Hematopoietic multipotent progenitor cell treated with erythropoietin and hydrocortisone succinate and interleukin-3 and kit ligand, for 17 days (in vitro differentiated cells): ENCODE measurements around the gene EXOC2.

Experiments used
- DNase-seq: peaks from one replicate; pipeline ENCODE4 v3.0.0-alpha.2; 2015; ENCODE audit warnings: low spot score

Gene EXOC2

GRCh38 chr6:467671-468082 is 225.3 kb downstream of the EXOC2 start:
- no peak for DNase-seq

- DNase-seq, result no peak
Measured at GRCh38 chr6:467111-467510, 225.8 kb downstream of the EXOC2 start.

DNA sequence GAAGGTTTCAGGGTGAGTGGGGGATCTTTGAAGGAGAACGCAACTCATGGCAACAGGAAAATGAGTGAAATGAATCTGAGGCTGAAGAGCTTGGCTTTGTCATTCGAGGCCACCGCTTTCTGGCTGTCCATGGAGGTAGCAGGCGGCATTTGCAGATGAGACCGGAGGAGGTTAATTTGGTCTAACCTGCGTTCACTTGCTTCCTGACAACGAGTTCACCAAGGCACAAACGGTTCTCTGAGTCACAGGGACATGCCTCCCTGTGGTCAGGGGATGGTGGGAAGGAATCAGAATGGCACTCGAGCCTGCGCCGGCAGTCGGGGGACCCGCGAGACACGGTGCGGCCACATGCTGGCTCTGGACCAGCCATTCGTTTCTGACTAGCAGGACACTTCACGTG is 226.4 kb downstream of the EXOC2 start:
- DNase-seq, result no peak

DNA sequence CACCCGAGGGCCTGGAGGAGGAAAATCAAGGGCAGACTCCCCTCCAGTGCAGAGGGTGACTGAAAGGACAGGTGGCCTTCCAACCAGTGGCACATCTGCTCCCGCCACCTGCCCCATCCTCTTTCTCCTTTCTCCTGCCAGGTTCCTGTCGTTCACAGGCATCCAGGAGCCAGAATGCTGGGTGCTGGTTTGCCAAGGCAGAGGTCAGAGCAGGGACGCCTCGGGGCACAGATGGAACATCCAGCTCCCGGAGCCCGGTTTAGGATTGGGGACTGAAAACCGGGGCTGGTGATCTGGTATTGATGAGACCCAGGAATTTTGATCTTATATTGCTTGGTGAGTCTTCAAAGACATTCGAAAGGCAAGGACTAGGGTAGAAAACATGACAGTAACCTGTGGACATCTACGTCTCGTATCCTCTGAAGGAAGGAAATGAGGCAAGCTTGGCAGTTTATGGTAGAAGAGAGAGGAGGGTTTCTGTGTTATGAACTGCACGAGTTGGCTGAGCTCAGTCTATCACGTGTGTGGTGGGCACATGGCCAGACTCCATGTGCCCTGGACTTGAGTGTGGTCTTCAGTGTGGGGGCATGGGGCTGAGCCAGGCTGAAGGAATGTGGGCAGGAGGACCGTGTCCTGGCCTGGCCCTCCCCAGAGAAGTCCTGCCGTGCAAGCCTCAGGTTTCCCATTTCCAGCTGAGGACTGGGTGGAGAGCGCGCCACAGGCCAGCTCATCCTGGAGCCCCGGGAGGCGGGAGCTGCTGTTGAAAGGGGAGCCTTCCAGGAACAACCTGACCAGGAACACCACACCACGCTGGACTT is 227.2 kb downstream of the EXOC2 start:
- no peak for DNase-seq

DNA sequence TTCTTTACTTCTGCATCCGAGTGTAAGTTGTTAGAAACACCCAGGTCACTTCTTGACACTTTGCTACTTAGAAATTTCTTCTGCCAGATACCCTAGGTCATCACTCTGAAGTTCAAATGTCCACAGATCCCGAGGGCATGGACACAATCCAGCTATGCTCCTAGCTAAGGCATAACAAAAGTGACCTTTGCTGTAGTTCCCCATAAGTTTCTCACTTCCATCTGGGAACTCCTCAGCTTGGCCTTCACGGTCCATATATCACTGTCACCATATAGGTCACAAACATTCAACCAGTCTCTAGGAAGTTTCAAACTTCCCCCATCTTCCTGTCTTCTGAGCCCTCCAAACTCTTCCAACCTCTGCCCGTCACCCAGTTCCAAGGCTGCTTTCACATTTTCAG is 236.1 kb downstream of the EXOC2 start:
- no peak for DNase-seq

- no peak for DNase-seq
Measured at GRCh38 chr6:456358-456867, 236.5 kb downstream of the EXOC2 start.

DNA sequence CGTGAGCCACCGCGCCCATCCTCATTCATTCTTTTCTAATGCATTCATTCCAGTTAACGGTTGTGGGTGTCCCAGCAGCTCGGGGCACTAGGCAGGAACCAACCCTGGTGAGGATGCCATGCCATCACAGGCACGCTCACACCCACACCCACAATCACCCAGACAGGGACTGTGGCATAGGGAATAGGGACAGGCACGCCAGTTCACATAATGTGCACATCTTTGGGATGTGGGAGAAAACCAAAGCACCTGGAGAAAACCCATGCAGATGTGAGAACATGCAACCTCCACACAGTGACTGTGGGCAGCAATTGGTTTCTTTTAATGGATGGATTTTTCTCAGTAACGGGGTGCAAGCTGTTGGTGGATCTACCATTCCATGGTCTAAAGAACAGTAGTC is 237.1 kb downstream of the EXOC2 start:
- DNase-seq, result no peak

DNA sequence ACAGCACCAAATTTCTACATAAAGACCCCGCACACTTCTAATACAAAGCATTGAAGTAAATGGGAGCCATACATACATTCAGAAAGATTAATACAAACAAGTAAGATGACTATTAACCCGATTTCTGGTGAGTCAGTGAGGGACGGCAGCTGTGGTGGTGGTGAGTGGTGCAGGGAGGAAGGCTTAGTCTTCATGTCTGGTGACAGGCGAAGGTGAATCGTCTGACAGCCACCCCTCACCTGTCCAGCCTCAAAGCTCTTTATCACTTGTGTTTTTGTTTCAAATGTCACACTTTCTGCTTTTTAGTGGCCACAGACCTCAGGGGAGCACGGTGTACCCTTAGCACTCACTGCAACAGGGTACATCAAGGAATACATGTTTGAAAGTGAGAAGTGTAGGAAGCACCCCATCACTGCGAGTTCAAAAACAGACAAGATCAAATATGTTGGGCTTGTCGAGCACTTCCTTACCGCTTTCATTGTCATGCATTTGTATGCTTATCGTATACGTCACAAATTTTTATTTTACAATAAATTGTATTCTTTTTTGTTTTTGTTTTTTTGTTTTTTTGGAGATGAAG is 237.8 kb downstream of the EXOC2 start:
- DNase-seq, result no peak

DNA sequence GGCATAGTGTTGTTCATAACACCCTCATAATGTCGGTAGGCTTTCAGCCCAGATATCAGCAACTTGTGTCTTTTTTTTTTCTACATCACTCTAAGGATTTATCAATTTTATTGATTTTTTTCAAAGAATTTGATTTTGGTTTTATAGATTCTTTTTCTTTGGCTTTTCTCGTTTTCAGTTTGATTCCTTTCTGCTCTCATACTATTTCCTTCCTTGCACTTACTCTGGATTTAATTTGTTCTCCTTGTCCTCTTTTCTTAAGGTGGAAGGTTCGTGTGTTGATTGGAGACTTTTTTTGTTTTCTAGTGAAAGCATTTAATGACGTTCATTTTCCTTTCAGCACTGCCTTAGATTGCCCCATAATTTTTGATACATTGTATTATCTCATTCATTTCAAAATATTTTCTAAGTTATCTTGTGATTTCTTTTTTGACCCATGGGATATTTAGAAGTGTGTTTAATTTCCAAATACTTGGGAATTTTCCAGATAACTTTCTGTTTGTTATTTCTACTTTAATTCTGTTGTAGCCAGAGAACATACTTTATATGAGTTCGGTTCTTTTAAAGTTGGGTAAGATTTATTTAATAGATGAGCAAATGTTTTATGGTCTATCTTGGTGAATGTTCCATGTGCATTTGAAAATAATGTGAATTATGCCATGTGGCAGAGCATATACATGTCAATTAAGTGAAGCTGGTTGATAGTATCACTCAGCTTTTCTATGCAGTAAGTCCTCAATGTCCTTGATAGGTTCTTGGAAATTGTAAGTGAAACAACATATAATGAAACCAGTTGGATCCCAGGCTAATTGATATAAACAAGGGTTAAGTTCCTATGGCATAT is 238.6 kb downstream of the EXOC2 start:
- DNase-seq, result no peak

DNA sequence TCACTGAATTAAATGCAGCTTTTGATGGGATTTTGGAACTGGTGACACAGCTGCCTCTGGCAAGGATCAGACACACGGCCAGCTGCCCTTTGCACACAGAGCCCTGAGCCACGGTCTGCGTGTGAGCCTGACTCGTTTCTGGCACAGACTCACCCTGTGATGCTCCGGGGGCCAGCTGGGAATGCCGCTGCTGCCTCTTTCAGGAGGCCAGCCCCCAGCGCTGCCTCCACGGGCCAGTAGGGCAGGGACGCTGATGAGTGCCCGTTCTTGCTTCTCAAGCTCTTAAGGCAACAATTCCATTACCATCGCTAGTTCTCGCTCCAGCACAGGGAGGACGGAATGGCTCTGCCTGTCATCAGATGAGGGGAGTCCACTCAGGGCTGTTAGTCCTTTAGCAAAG is 239.8 kb downstream of the EXOC2 start:
- no peak for DNase-seq

GRCh38 chr6:452301-453067 is 240.5 kb downstream of the EXOC2 start:
- no peak for DNase-seq

DNA sequence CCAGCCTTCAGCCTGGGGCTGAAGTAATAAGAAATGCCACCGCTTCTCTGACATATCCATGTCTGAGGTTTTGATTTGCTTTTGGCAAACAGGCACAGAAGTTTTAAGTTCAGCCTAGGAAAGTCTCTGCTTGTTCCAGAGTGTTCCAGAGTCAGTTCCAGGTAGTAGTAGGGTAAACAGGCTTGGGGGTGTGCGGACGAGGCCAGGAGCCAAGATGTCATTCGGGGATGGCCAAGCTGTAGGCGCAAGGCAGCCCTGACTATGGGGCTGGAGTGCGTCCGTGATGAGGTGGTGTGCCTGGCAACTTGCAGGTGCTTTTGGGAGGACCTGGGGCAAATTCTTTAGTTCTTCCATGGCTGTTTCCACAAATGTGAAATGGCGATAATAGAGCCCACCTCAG is 241.1 kb downstream of the EXOC2 start:
- no peak for DNase-seq

- no peak for DNase-seq
Measured at GRCh38 chr6:451336-451735, 241.6 kb downstream of the EXOC2 start.

DNA sequence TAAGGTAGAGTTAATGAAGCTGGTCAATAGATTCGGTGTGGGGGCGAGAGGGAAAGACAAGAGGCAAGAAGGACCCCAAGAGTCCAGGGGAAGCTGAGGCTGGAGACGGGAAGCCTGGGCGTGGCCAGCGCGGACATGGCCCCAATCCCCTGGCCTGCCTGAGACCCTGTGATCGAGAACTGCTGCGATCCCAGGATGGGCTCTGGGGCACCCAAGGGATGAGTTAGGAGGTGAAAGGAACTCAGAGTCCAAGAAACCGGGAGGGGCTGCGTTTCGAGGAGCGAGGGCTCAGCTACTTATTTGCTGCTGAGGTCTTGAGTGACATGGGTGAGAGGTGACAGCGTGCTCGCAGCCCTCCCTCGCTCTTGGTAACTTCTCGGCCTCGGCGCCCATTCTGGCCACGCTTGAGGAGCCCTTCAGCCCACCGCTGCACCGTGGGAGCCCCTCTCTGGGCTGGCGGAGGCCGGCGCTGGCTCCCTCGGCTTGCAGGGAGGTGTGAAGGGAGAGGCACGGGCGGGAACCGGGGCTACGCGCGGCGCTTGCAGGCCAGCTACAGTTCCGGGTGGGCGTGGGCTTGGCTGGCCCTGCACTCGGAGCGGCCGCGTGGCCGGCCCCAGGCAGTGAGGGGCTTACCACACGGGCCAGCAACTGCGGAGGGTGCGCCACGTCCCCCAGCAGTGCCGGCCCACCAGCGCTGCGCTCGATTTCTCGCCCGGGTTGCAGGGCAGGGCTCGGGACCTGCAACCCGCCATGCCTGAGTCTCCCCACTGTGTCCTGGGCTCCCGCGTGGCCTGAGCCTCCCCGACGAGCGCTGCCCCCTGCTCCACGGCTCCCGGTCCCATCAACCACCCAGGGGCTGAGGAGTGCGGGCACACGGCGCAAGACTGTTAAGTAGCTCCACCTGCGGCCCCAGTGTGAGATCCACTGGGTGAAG is 243.2 kb downstream of the EXOC2 start:
- DNase-seq, result no peak

DNA sequence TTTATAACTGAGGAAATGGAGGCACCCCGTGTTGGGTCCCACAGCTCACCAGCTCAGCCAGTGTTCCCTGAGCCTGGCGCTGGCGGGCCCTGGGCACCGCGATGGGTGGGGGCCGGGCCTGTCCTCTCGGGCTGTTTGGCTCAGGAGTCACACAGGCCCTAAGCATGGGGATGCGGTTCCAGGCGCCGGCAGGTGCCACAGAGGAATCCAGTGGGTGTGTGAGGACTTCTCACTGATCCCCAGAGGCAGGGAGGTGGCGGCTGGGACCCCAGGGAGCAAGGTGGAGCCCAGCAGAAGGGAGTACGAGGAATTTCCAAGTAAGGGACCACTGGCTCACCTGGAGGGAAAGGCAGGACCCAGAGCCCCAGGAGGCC is 243.9 kb downstream of the EXOC2 start:
- no peak for DNase-seq

DNA sequence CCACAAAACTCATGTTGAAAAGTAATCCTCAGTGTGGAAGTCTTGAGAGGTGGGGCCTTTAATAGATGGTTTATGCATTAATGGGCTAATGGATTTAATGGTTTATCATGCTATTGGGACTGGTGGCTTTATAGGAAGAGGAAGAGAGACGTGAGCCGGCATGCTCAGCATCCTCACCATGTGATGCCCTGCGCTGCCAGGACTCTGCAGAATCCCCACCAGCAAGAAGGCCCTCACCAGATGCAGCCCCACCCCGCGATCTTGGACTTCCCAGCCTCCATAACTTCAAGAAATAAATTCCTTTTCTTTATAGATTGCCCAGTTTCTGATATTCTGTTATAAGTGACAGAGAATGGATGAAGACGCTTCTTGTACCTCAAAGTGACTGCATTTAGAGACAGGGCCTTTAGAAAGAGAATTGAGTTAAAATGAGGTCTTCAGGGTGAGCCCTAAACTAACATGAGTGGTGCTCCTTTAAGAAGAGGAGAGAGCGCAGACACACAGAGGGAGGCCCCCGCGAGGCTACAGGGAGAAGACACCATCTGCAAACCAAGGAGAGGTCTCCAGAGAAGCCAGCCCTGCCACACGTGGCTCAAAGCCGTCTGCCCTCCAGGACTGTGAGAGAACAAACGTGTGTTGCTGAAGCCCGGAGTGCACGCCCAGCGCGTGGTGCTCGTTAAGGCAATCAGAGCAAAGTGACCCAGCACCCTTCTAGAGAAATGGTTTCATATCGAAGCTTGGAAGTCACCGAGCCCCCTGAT is 244.5 kb downstream of the EXOC2 start:
- DNase-seq, result no peak

DNA sequence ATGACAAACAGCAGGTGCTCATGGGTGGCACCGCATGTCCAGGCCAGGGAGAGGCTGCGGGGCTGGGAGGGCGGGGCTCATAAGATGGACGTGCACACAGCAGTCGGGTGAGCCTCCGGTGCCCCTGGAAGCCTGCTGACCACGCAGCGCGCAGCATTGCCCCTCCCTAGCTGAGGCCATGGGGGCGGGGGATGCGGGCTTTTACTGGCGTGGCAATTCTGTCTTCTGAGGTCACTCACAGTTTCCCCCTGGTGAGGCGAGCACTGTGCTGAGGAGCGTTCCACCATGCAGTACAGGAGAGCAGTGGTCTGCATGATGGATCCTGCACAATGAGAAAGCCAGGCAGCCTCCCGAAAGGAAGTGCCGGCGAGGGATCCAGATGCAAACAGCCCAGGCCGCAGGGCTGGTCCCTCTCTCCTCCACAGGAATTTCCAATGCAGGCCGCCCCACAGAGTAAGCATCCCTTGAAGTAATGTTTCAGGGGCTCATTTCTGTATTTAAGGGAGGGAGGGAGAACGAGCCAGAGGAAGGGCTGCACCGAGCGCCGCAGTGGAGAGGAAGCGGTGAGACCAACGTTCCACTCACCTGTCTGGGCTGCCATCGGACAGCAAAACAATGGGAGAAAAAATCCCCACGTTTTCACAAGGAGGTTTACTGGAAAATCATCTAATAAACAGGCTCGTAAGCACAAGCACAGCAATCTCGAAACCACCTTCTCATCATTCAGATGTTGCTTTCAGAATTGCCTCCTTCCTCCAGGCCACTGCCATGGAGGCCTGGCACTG is 245.4 kb downstream of the EXOC2 start:
- no peak for DNase-seq

DNA sequence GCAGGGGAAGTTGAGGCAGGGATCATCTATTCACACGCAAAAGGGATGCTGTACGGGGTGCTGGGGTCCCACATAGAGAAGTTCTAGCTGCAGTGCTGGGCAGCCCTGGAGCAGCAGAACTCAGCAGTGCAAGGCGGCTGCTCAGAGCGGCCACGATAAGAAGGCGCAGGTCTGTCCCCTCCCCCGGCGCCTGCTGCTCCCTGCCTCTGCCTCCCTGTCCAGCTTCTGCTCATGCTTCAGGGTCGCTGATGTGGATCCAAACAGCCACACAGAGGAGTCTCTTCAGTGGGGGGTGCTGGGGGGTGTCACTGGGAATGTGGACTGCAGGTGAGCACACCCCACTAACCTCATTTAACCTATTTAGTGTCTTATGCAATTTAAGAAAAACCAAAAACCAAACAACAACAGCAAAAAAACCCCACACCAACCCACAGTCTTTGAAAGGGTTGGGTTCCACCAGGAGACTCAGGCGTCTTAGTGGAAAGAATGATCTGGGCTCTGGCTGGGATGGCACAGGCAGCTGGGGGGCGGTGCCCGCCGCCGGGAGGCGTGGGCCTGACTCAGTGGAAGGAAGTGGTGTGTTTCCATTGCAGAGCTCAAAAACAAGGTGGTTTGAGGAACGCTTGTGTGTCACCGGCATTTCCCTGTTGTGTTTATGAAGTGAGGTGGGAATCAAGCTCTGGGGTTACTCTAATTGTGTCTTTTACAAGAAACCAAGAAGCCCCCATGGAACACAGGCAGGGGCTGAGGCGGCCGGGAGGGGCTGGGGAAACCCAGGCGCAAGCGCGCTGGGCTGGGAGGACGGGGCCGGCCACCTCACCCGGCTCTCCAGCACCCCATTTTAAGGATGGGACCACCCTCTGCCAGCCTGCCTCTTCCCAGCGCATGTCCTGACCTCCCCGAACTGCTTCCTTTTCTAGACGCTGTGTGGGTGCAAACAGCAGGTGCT is 246.2 kb downstream of the EXOC2 start:
- DNase-seq, result no peak
